K562 (cell line): ENCODE results near the gene EPB41L1. TPM values are rescaled to one million over a fixed set of nuclear protein-coding genes. Genes with fewer than 3 reads are reported as not detected.

Experiments used
- ATAC-seq: fragments of 200-7000 bp; cut with Tn5 transposase; 3 replicates; pipeline ENCODE4 v1.9.1; 2020; ENCODE audit warnings: moderate library complexity
- BruUV-seq: library from RNA; stranded (reverse); fragments of 400-500 nt; replicated peaks from 2 replicates; lab custom pipeline; 2021; lab: Mats Ljungman, UMichigan
- CTCF ChIA-PET: fragments of 300-600 bp; formaldehyde crosslinking; extraction: SDS; loops from one replicate; lab custom pipeline; 2021; ENCODE audit warnings: low intra/inter-chr PET ratio; lab: Yijun Ruan, JAX
- POLR2A ChIA-PET: fragments of 300-600, 350-650 bp; sonication (Branson Sonifier 250); formaldehyde crosslinking; extraction: SDS; loops from one replicate; lab custom pipeline; 2021; ENCODE audit warnings: antibody characterized with exemption, inconsistent platforms; lab: Yijun Ruan, JAX
- DNase-seq, 4 experiments: peaks; one replicate each; pipeline versions ENCODE4 v3.0.0 to v3.0.0-alpha.2; 2011 to 2018; ENCODE audit warnings: low spot score in 3 of 4, mixed read lengths in 3 of 4; ENCODE audit errors: extremely low read depth in 1 of 4
- FAIRE-seq: peaks from 2 replicates; lab custom pipeline; 2011; peaks lifted over from hg19 to GRCh38; lab: Jason Lieb, UNC
- H2AFZ ChIP-seq: 2 replicates; pipeline ENCODE4 v1.6.0; 2011; ENCODE audit warnings: low read depth, low read length, control low read depth, inconsistent platforms
- H3K27ac ChIP-seq: fragments of 200-600 bp; 3 replicates; pipeline ENCODE4 v1.8.0; 2011; ENCODE audit warnings: low read depth, mild to moderate bottlenecking, control low read depth, inconsistent platforms, low read length, moderate library complexity, mixed read lengths; ENCODE audit errors: extremely low read depth
- H3K27me3 ChIP-seq, 2 experiments: fragments of 300-600 bp in 1 of 2; 2 replicates in 1 of 2; 3 replicates in 1 of 2; pipeline versions ENCODE4 v1.6.0 to v1.8.0; 2011; ENCODE audit warnings: inconsistent platforms in 2 of 2, low read length in 2 of 2, mild to moderate bottlenecking in 1 of 2, mixed read lengths in 1 of 2, moderate library complexity in 1 of 2; ENCODE audit not compliant: control insufficient read depth in 2 of 2, insufficient read depth in 2 of 2
- H3K36me3 ChIP-seq: fragments of 300-600 bp; 3 replicates; pipeline ENCODE4 v1.8.0; 2011; ENCODE audit warnings: mild to moderate bottlenecking, low read length, inconsistent platforms; ENCODE audit not compliant: control insufficient read depth, insufficient read depth
- H3K4me1 ChIP-seq, 2 experiments: fragments of 200-600 bp in 1 of 2; replicated peaks in 1 of 2; 2 replicates in 1 of 2; 3 replicates in 1 of 2; pipeline versions ENCODE4 v1.5.1 to v1.8.0; 2011; ENCODE audit warnings: inconsistent platforms in 2 of 2, low read length in 2 of 2, mild to moderate bottlenecking in 1 of 2, mixed read lengths in 1 of 2, moderate library complexity in 1 of 2; ENCODE audit not compliant: control insufficient read depth in 2 of 2, insufficient read depth in 2 of 2
- H3K4me2 ChIP-seq: 2 replicates; pipeline ENCODE4 v1.6.1; 2011; ENCODE audit warnings: low read length, control low read depth, inconsistent platforms, mixed read lengths; ENCODE audit not compliant: insufficient read depth
- H3K4me3 ChIP-seq: fragments of 200-600 bp; sonication (generic), shearing (Covaris generic); 2 replicates; pipeline ENCODE4 v1.5.1; 2016; ENCODE audit warnings: control low read depth, inconsistent platforms
- H3K79me2 ChIP-seq: fragments of 200-600 bp; 3 replicates; pipeline ENCODE4 v1.8.0; 2011; ENCODE audit warnings: low read length, inconsistent platforms; ENCODE audit not compliant: control insufficient read depth, insufficient read depth
- H3K9ac ChIP-seq, 2 experiments: 2 replicates each; pipeline versions ENCODE4 v1.6.0 to v1.6.1; 2011; ENCODE audit warnings: low read depth in 2 of 2, low read length in 2 of 2, control low read depth in 1 of 2, inconsistent platforms in 1 of 2, mild to moderate bottlenecking in 1 of 2, mixed read lengths in 1 of 2; ENCODE audit not compliant: insufficient read depth in 1 of 2
- H3K9me1 ChIP-seq: one replicate; pipeline ENCODE4 v1.6.0; 2011; ENCODE audit warnings: inconsistent platforms, mild to moderate bottlenecking, low read length, moderate library complexity; ENCODE audit not compliant: control insufficient read depth, insufficient read depth
- H3K9me3 ChIP-seq: replicated peaks from 2 replicates; pipeline ENCODE4 v1.5.1; 2011; ENCODE audit warnings: low read depth, low read length, inconsistent platforms; ENCODE audit not compliant: control insufficient read depth, insufficient read depth
- H4K20me1 ChIP-seq: replicated peaks from 2 replicates; pipeline ENCODE4 v1.6.1; 2011; ENCODE audit warnings: low read length, inconsistent platforms, mixed read lengths; ENCODE audit not compliant: control insufficient read depth, insufficient read depth
- CBX8 ChIP-seq: fragments of 200-600 bp; sonication (generic); IDR thresholded peaks from 2 replicates; pipeline ENCODE4 v1.6.1; 2012; ENCODE audit warnings: borderline replicate concordance, mixed run types, low read depth, mild to moderate bottlenecking, moderate library complexity, mixed read lengths, low read length, control low read depth, inconsistent platforms; ENCODE audit not compliant: poor library complexity, severe bottlenecking; ENCODE audit errors: extremely low read depth
- CCAR2 ChIP-seq: fragments of 200-400 bp; formaldehyde crosslinking; IDR thresholded peaks from 2 replicates; pipeline ENCODE4 v1.6.1; 2017; ENCODE audit warnings: mild to moderate bottlenecking, low read depth, low read length
- CREB1 ChIP-seq, 2 experiments: sonication (generic) in 1 of 2; formaldehyde crosslinking in 1 of 2; IDR thresholded peaks; 2 replicates each; pipeline versions ENCODE4 v1.6.1 to v1.8.0; 2012 to 2022; ENCODE audit warnings: inconsistent platforms in 1 of 2, mild to moderate bottlenecking in 1 of 2, missing genetic modification reagents in 1 of 2, moderate library complexity in 1 of 2
- FOXK1 ChIP-seq: sonication (generic); formaldehyde crosslinking; IDR thresholded peaks from 2 replicates; pipeline ENCODE4 v1.8.0; 2022; ENCODE audit warnings: missing genetic modification reagents, mild to moderate bottlenecking, borderline replicate concordance
- GTF2E2 ChIP-seq: fragments of 200-800 bp; sonication (Bioruptor generic); IDR thresholded peaks from 2 replicates; pipeline ENCODE4 v1.6.1; 2016; ENCODE audit warnings: missing genetic modification characterization, missing compliant biosample characterization
- HNRNPLL ChIP-seq: fragments of 200-400 bp; formaldehyde crosslinking; IDR thresholded peaks from 2 replicates; pipeline ENCODE4 v1.6.1; 2017; ENCODE audit warnings: low read length, low read depth, mild to moderate bottlenecking; ENCODE audit not compliant: poor library complexity, severe bottlenecking
- MCM5 ChIP-seq: fragments of 450-650 bp; IDR thresholded peaks from 2 replicates; pipeline ENCODE4 v1.6.1; 2016; ENCODE audit warnings: low read depth
- PHF8 ChIP-seq: fragments of 200-600 bp; sonication (generic); IDR thresholded peaks from 2 replicates; pipeline ENCODE4 v1.6.1; 2012; ENCODE audit warnings: mixed run types, mild to moderate bottlenecking, inconsistent platforms, low read length, moderate library complexity, borderline replicate concordance
- SAFB2 ChIP-seq: fragments of 200-400 bp; formaldehyde crosslinking; IDR thresholded peaks from 2 replicates; pipeline ENCODE4 v1.6.1; 2018; ENCODE audit warnings: borderline replicate concordance, low read length, low read depth, moderate library complexity; ENCODE audit not compliant: severe bottlenecking
- SP1 ChIP-seq: sonication (generic); formaldehyde crosslinking; IDR thresholded peaks from 2 replicates; pipeline ENCODE4 v1.8.1; 2022; ENCODE audit warnings: mild to moderate bottlenecking, missing genetic modification reagents
- SREBF2 ChIP-seq: sonication (generic); formaldehyde crosslinking; IDR thresholded peaks from 2 replicates; pipeline ENCODE4 v1.4.0; 2020; ENCODE audit warnings: mild to moderate bottlenecking, missing genetic modification reagents
- ZNF699 ChIP-seq: fragments of 250-450 bp; sonication (Bioruptor Pico); IDR thresholded peaks from 2 replicates; pipeline ENCODE4 v1.8.0; 2021; ENCODE audit warnings: mild to moderate bottlenecking, moderate library complexity; ENCODE audit not compliant: insufficient replicate concordance
- WGBS: fragments of 100-300 bp; shearing (Covaris generic); methylation state at CpG from one replicate; pipeline ENCODE4 v1.1.6; 2016; ENCODE audit warnings: low coverage, mixed read lengths; ENCODE audit not compliant: insufficient coverage; ENCODE audit errors: missing lambda C conversion rate; 5-methylcytosine and 5-hydroxymethylcytosine counted together
- in situ Hi-C: fragments of 300-500 bp; cut with MboI; formaldehyde crosslinking; loops from 4 replicates; pipeline ENCODE4 v1.15.0; 2018; ENCODE audit warnings: inconsistent platforms, mixed read lengths
- intact Hi-C: fragments of 100-400 bp; cut with micrococcal nuclease; formaldehyde crosslinking; loops from 2 replicates; pipeline ENCODE4 v1.14.2; 2022
- polyA plus RNA-seq, 8 experiments: library from polyadenylated mRNA; depleted of rRNA in 4 of 8; stranded (reverse) in 5 of 8; unstranded in 3 of 8; fragments of >200 nt; fragmentation: Nextera tagmentation in 2 of 8; fragmentation: Illumina TruSeq in 1 of 8; extraction: Ambion mirVana in 2 of 8; extraction: Trizol in 1 of 8; gene quantifications; 2 replicates each; pipeline versions ENCODE4 v1.2.1 to v1.2.3, GENCODE V29; 2011 to 2014; ENCODE audit warnings: inconsistent platforms in 1 of 8, missing spikeins in 1 of 8
- total RNA-seq, 7 experiments: library from RNA; depleted of rRNA in 6 of 7; stranded (reverse); fragments of >200 nt in 6 of 7; fragmentation: Illumina TruSeq in 2 of 7; extraction: Trizol in 2 of 7; gene quantifications; 2 replicates each; pipeline versions ENCODE4 v1.2.1 to v1.2.3, GENCODE V29; 2011 to 2021; ENCODE audit warnings: low replicate concordance in 1 of 7
- TF ChIP-seq, protein P1 (sequence below): fragments of 450-650 bp; IDR thresholded peaks from 2 replicates; pipeline ENCODE4 v1.6.1; 2016; ENCODE audit warnings: antibody characterized with exemption
- TF ChIP-seq, protein P2 (sequence below): fragments of 450-650 bp; IDR thresholded peaks from 2 replicates; pipeline ENCODE4 v1.6.1; 2016; ENCODE audit warnings: missing biosample characterization, missing genetic modification characterization
- TF ChIP-seq, protein P3 (sequence below): fragments of 250-450 bp; sonication (Bioruptor Pico); IDR thresholded peaks from 2 replicates; pipeline ENCODE4 v1.8.0; 2022; ENCODE audit warnings: moderate library complexity, mild to moderate bottlenecking, inconsistent platforms
- TF ChIP-seq, protein P4 (sequence below): fragments of 450-650 bp; IDR thresholded peaks from 2 replicates; pipeline ENCODE4 v1.6.1; 2016

The EPB41L1 gene
- total and polyA plus RNA-seq, 9 of the 15 experiments (the other 6 are each of a cell fraction or from before 2014, with no cell fraction given) = 0.11 to 4.3 (median 1.3) TPM

DNA sequence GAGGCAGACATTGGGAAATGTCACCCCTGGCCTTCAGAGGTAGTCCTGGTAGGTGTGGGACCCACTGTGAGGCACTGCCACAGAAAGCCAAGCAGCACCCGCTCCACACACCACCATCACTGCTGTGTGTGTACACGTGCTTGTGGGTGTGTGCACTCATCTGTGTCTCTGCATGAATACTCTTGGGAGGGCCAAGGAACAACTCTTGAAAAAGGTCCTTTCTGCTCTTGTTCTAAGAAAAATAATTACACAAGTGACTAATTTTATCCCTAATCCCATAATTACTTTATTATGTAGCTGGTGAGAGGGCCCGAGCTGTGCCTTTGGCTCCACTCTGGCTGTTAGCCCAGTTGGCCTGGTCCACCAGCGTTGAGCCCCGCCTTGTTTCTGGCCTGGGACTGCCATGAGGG is 21.7 kb upstream of the EPB41L1 start (continued):
- TF ChIP-seq, protein P1, sequence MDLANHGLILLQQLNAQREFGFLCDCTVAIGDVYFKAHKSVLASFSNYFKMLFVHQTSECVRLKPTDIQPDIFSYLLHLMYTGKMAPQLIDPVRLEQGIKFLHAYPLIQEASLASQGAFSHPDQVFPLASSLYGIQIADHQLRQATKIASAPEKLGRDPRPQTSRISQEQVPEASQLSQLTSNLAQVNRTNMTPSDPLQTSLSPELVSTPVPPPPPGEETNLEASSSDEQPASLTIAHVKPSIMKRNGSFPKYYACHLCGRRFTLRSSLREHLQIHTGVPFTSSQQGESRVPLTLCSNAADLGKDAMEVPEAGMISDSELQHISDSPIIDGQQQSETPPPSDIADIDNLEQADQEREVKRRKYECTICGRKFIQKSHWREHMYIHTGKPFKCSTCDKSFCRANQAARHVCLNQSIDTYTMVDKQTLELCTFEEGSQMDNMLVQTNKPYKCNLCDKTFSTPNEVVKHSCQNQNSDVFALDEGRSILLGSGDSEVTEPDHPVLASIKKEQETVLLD = no peak
- no peak for TF ChIP-seq HNRNPLL
- TF ChIP-seq CREB1 (IDR thresholded peaks at IDR 0.05) = no peak
- TF ChIP-seq CREB1 (CRISPR knock-in tag; IDR thresholded peaks at IDR 0.05) = no peak
- no peak for TF ChIP-seq SP1 (CRISPR knock-in tag)
- TF ChIP-seq FOXK1 (CRISPR knock-in tag) = no peak

DNA sequence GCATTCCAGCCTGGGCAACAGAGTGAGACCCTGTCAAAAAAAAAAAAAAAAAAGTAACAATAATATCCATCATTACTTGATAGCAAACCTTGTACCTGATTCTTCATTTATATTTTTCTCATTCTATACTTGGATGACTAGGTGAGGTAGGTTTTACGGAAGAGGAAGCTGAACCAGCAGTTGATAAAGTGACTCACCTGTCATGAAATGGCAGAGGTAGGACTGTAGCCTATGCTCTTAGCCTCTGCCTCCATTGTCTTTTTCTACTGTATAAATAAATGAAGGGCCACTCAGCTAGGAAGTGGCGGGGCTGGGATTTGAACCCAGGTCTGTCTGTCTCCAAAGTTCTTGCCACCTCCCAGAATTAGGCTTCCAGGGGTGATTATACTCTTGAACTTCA is 20.7 kb upstream of the EPB41L1 start:
- in situ Hi-C loops = no loop called here
- CTCF ChIA-PET = interaction anchor here (8.0 kb wide), 1 partner anchor 139 kb away, joined by 205 read pairs; no protein-coding TSS in a partner anchor
- no TSS peak for BruUV-seq

More for the DNA sequence above, 20.7 kb upstream of the EPB41L1 start:
- WGBS = 84% methylated on average over 2 of the region's 2 CpGs
- Histone ChIP-seq H3K79me2 (no peaks in the 10 kb centered on the region), H3K4me1 (peaks cover 0 to under 1% of the 10 kb centered on the region in 2 experiments; a peak in 2 of 5 replicates), H2AFZ (no peak overlapping the region), H3K27me3 (no peaks in the 10 kb centered on the region), H3K9me3 (no peaks in the 10 kb centered on the region), H3K9ac (no peak overlapping the region), H3K4me3 (no peak overlapping the region), H3K27ac (no peak overlapping the region), H4K20me1 (no peaks in the 10 kb centered on the region), H3K4me2 (no peak overlapping the region), H3K9me1 (no peaks in the 10 kb centered on the region), H3K36me3 (no peaks in the 10 kb centered on the region)
- intact Hi-C loops = no loop called here
- POLR2A ChIA-PET = interaction anchor here (0.9 to 1.3 kb wide), 3 partner anchors 17 to 145 kb away, joined by 3 to 4 read pairs (median 3); no protein-coding TSS in a partner anchor
- FAIRE-seq (no peak), ATAC-seq (no peak), DNase-seq (no peak)
- TF ChIP-seq, protein P2, sequence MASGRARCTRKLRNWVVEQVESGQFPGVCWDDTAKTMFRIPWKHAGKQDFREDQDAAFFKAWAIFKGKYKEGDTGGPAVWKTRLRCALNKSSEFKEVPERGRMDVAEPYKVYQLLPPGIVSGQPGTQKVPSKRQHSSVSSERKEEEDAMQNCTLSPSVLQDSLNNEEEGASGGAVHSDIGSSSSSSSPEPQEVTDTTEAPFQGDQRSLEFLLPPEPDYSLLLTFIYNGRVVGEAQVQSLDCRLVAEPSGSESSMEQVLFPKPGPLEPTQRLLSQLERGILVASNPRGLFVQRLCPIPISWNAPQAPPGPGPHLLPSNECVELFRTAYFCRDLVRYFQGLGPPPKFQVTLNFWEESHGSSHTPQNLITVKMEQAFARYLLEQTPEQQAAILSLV (tag) = no peak
- TF ChIP-seq MCM5 = no peak
- TF ChIP-seq, protein P3, sequence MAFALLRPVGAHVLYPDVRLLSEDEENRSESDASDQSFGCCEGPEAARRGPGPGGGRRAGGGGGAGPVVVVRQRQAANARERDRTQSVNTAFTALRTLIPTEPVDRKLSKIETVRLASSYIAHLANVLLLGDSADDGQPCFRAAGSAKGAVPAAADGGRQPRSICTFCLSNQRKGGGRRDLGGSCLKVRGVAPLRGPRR (CRISPR knock-in tag) = no peak
- no peak for TF ChIP-seq ZNF699
- TF ChIP-seq SREBF2 (CRISPR knock-in tag) = no peak
- TF ChIP-seq CBX8 = no peak
- TF ChIP-seq, protein P4, sequence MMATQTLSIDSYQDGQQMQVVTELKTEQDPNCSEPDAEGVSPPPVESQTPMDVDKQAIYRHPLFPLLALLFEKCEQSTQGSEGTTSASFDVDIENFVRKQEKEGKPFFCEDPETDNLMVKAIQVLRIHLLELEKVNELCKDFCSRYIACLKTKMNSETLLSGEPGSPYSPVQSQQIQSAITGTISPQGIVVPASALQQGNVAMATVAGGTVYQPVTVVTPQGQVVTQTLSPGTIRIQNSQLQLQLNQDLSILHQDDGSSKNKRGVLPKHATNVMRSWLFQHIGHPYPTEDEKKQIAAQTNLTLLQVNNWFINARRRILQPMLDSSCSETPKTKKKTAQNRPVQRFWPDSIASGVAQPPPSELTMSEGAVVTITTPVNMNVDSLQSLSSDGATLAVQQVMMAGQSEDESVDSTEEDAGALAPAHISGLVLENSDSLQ = no peak
- TF ChIP-seq SAFB2 = no peak
- no peak for TF ChIP-seq CCAR2
- no peak for TF ChIP-seq PHF8
- TF ChIP-seq GTF2E2 (tag) = no peak
